HG02623 (cell line): ENCODE measurements around the gene PTRHD1.

ENCODE experiments used
- ATAC-seq: cut with Tn5 transposase; IDR thresholded peaks from one replicate; pipeline ENCODE4 v1.9.1; 2021; ENCODE audit warnings: moderate library complexity; ENCODE audit not compliant: unreplicated experiment

PTRHD1 gene

GRCh38 chr2:24830786-24831185 is 37.6 kb upstream of the PTRHD1 start:
- no peak for ATAC-seq

DNA sequence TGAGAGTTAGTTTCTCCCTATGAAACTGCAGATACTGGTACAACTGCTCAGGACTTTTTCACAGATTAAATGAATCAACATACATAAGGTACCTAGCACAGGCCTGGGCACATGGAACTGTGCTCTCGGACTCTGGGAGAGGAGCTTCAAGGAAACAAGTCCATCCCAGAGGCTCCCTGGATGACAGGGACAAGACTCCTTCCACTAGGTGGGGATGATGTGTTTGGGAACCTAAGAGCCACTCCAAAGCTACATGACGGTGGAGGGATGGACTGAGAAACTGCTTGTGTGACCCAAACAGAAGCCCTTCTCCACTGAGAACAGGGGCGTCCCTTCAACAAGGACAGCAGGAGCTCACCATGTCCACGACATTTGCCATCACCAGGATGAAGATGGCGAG is 37.2 kb upstream of the PTRHD1 start:
- no peak for ATAC-seq

- ATAC-seq: no peak
Measured at GRCh38 chr2:24828238-24828996, 35.2 kb upstream of the PTRHD1 start.

- peak; percentile 71 for ATAC-seq
Measured at GRCh38 chr2:24827321-24828237, 34.4 kb upstream of the PTRHD1 start.

DNA sequence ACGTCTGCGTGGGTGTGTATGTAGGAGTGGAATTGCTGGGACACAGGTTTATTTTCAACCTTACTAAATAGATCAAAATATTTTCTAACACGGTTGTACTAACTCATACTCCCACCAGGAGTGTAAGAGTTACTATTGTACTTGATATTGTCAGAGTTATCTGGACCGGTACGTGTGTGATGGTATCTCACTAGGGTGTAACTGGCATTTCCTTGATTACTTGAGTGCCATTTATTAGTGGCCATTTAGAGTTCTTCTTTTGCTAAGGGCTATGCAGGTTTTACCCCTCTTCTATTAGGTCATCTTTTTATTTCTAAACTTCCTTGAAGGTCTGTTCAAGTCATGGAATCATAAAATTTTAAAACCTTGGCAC is 33.6 kb upstream of the PTRHD1 start:
- no peak for ATAC-seq

DNA sequence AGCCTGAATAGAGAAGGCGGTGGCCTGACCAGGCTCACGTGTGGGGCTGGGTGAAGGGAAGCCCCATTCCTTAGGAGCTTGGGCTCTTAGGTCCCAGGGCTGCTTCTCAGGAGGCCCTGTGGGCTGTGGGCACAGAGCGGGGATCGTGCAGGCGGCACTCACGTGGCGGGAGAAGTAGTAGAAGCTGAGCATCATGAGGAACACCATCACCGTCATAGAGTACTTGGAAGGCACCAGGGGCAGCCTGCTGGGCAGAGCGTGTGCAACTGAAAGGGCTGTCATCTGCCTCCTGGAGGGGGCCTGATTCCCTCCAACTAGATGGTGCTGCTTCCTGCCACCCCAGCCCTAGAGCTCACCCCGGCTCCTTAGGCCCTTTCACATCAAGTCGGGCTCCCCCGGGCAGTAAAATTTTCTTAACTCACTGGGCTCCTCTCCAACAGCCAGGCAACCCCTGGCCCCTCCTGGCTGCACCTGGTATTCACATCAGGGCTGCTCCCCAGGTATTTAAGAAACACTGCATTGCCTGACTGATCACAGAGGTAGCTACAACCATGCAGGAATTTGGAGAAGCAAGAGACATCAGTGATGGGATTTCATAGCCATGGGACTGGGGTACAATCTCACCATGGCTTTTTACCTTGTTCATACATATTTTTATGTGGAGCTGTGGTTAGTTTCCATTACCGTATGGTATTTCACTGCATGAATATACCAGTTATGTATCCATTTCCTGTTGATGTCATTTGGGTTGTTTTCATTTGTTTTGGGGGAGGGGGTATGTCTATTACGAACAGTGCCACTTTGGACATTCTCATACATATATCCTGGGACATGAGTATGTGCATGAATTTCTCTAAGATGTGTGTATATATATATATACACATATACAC is 32.9 kb upstream of the PTRHD1 start:
- no peak for ATAC-seq

DNA sequence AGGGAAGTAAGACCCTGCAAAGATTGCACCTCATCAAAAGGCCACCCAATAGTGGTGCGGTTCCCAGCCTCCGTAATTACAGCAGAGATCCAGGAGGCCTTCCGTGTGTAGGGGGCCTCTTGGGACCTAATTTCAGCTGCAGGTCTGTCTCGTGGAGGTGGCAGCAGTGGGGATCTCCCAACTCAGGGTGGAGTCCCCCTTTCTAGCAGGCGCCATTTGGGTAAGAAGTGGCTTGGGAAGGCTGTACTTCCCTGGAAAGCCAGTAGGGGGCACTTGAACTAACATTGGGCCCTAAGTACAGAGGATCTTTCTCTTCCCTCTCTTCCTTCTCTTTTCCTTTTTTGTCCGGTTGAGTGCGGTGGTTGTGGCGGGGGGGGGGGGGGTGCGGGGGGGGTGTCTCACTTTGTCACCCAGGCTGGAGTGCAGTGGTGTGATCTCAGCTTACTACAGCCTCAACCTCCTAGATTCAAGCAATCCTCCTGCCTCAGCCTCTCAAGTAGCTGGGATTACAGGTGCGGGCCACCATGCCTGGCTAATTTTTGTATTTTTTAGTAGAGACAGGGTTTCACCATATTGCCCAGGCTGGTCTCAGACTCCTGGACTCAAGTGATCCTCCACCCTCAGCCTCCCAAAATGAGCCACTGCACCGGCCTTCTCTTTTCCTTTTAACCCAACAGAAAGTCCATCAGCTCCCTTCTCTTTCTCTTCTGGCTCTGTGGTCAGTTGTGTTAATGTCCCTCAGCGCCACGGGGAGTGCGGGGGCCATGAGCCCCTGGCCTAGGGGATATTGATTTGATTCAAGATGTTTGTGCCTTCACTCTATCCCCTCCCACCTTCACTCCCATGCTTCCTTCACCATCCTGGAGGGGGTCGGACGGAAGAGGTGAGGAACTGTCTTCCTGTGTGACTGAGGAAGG is 32.0 kb upstream of the PTRHD1 start:
- ATAC-seq: no peak

DNA sequence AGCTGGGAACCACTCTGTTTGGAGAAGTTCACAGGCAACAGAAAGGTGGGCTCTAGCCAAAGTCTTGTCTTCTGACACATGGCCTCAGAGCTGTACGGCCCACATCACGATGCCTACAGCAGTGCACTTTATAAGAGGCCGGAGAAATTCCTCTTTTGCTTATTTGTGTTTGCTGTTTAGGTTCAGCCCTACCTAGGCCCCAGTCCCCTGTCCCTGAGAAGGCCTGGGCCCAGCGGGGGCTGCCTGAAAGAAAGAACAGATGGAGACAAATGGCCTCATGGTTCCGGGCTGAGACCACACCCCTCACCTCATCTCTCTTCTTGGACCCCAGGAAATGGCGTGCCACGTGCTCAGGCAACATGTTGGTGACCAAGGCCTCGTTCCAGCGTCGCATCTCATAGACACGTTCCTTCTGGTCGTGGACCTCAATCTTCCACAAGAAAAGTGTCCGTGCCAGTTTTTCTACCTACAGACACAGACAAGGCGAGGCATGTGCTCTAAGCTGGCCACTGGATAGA is 30.9 kb upstream of the PTRHD1 start:
- no peak for ATAC-seq

DNA sequence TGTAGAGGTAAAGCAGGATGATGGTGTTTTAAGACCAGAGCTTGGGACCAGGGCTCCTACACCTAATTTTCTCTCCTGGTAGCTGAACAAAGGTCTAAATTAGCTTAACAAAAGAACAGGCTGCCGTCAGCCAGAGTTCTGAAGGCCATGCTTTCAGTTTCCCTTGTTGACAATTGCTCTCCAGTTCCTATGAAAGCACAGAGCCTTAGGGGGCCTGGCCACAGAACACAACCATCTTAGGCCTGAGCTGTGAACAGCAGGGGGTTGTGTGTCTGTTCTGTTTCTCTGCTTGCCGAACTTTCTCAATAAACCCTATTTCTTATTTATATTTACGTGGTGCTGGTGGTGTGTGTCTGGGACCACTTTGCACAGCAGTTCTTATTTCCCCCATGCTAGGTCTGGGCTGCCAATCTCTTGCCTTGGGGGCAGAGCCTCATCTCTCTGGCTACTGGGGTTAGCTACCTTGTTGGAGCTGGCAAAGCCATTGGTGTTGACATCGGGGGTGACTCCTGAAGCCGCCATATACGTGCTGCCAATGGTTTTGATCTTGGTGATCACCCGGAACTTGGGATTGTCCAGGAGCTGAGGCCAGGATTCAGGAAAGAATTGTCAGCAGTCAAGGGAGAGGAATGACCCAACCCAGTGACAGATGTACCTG is 29.0 kb upstream of the PTRHD1 start:
- no peak for ATAC-seq

- ATAC-seq: no peak
Measured at GRCh38 chr2:24821433-24821891, 28.3 kb upstream of the PTRHD1 start.

DNA sequence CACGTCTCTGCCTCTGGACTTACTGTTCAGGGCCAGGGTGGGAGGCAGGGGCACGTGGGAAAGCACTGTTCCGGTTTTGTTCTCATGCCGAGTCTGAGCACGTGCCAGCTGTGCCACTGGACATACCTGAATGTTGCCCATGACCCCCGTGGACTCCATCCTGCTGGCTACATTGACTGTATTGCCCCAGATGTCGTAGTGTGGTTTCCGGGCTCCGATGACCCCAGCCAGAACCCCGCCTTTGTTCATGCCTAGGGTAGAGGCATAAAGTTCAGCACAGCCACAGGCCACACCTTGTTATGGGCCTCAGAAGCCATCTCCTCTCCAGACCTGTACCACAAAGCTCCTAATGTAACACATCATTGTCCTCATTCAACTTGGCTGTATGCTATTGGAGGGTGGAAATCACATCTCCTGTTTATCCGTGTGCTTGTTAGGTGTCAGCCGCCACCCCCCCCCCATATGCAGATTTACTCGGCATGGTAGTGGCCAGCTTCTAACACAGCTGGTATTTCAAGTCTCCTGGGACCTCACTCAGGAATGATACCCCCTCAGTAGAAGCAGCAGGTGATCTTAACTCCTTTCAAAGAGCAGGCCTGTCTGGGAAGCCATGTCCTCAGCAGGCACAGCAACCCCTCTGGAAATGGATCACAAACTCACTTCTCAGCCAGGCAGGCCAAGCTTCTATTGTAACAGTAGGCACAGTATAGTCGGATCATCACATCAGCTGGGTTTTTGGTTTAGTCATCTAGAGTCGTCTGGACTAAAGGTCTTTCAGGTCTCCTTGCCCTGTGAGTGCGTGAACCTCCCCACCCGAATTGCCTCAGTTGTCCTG is 27.6 kb upstream of the PTRHD1 start:
- ATAC-seq: no peak

DNA sequence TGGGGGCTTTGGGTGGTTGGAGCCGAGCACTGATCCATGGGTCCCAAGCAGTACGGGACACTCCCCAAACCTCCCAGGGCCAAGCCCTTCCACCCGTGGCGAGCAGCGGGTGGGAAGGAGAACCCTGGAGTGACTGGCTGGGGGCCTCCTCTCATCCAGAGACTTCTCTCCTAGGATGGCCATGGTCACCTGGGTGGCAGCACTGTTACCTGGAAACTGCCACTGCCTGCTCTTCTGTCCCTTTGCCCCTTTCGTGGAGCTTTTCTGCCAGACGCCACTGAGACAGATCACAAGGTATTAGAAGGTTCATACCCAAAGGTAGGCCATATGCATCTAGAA is 27.0 kb upstream of the PTRHD1 start:
- ATAC-seq: no peak

DNA sequence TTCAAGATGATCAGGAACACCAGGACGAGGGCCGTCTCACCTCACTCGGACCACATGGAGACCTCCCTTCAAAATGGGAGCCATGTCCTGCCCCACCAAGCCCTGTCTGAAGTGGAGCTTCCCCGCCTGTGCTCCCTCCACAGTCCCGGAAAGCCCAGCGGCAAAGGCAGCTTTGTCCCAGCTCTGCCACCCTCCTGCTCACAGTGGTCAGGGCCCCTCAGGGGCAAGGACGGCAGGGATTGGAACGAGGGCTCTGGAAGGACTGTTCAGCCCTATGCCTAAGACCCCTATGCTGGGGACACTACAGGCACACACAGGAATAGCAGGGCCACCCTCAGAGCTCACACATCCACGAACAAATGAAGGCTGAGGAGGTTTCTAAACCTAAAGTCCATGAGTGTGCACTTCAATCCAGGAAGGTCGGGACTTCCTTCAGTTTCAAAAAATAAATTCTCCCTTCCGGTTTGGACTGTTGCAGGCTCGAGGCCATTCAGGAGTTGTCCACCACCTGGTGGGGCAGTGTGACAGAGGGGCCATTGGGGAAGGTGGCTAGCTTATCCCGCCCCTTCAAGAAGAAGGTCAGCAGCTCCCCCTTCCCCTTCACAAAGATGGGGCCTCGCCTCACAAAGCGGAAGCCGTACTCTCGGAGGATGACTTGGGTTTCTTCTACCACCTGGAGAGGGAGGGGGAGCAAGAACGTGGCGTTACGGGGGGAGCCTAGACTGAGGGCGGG is 26.4 kb upstream of the PTRHD1 start:
- ATAC-seq: no peak

DNA sequence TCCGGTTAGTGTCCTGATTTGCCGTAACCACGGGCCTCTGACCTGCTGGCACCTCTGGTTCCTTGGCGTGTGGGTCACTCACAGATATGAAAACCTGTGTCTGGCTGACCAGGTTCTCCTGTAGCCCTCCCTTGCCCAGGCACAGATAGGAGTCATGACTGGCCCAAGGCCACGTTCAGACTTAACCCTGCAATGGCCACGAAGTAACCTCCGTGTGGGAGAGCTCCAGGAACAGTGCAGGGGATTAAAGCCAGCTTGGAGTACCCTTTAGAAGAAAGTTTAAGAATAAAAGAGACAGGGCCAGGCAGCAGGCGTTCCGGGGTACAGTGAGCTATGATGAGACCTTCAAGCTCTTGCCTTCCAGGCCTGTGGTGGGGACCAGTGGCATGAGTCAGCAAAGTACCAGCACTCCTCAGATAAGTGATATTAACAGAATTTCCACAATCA is 25.6 kb upstream of the PTRHD1 start:
- ATAC-seq: no peak

DNA sequence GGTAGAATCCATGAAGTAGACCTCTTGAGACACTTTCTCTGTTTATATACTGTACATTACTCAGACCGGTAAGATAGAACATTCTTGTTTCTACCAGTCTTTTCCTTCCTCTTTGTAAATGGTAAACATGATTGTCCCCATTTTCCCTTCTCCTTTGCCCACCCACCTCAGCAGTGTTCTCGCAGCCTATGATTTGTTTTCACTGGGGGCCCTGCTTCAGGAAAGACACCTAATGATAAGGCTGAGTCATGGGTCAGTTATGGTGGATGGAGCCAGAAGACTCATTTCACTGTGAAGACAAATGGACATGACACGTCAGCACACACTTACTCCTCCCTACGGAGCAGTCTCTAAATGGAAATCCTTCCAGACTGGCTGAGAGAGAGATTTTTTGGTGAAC is 23.7 kb upstream of the PTRHD1 start:
- no peak for ATAC-seq

- ATAC-seq: no peak
Measured at GRCh38 chr2:24816404-24816803, 23.2 kb upstream of the PTRHD1 start.

DNA sequence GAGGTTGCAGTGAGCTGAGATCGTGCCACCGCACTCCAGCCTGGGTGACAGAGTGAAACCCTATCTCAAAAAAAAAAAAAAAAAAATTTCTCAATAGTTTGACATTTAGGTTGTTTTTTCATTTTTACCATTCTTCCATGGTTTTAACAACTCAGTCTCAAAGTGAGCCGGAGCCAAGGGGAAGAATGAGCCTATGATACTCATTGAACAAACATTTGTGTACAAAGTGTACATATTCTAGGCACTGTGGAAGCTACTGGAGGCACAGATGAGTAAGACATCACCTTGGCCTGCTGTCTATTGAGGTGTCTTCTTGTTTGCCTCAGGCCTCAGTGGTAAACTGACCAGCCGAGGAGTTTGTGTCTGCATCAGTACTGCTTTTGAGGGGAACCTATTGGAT is 22.0 kb upstream of the PTRHD1 start:
- ATAC-seq: no peak

- no peak for ATAC-seq
Measured at GRCh38 chr2:24814516-24814915, 21.3 kb upstream of the PTRHD1 start.
